ENCODE measurements around the gene MSH6. TPM values are rescaled to one million over a fixed set of nuclear protein-coding genes. Genes with fewer than 3 reads are reported as not detected.

MSH6 gene
- total and polyA plus RNA-seq, 2 experiments from 2014 or later, result 78.1 to 80.7 TPM

GRCh38 chr2:47767880-47768609, 14.9 kb upstream of the MSH6 start:
- Histone ChIP-seq H3K4me1 (ENCODE audit: low read depth) (no peaks in the 10 kb centered on the region), H3K4me3 (no peak overlapping the region), H3K27me3 (no peaks in the 10 kb centered on the region), H3K9me3 (ENCODE audit: low read depth) (no peaks in the 10 kb centered on the region), H3K36me3 (no peaks in the 10 kb centered on the region), H3K27ac (no peak overlapping the region)
- DNase-seq (ENCODE audit: low read depth in 1 of 2, low spot score in 1 of 2), result peak; percentile 68 to 76
- TF ChIP-seq, protein P1, sequence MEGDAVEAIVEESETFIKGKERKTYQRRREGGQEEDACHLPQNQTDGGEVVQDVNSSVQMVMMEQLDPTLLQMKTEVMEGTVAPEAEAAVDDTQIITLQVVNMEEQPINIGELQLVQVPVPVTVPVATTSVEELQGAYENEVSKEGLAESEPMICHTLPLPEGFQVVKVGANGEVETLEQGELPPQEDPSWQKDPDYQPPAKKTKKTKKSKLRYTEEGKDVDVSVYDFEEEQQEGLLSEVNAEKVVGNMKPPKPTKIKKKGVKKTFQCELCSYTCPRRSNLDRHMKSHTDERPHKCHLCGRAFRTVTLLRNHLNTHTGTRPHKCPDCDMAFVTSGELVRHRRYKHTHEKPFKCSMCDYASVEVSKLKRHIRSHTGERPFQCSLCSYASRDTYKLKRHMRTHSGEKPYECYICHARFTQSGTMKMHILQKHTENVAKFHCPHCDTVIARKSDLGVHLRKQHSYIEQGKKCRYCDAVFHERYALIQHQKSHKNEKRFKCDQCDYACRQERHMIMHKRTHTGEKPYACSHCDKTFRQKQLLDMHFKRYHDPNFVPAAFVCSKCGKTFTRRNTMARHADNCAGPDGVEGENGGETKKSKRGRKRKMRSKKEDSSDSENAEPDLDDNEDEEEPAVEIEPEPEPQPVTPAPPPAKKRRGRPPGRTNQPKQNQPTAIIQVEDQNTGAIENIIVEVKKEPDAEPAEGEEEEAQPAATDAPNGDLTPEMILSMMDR (IDR thresholded peaks at IDR 0.05; ENCODE audit: low read depth, low read length), result peak; percentile 98

GRCh38 chr2:47769318-47769717, 13.6 kb upstream of the MSH6 start:
- TF ChIP-seq, protein P1 (IDR thresholded peaks at IDR 0.05; ENCODE audit: low read depth, low read length), result no peak

GRCh38 chr2:47771211-47771610, 11.7 kb upstream of the MSH6 start:
- DNase-seq (ENCODE audit: low read depth in 1 of 2, low spot score in 1 of 2), result peak in 1 of 2 donors; percentile 69
- H3K27ac ChIP-seq, result no peak overlapping the region

More at GRCh38 chr2:47769318-47769717, 13.6 kb upstream of the MSH6 start:
- no peak overlapping the region for H3K4me3 ChIP-seq
- no peaks in the 10 kb centered on the region for H3K27me3 ChIP-seq
- no peaks in the 10 kb centered on the region for H3K4me1 ChIP-seq (ENCODE audit: low read depth)
- no peak for DNase-seq (ENCODE audit: low read depth in 1 of 2, low spot score in 1 of 2)
- H3K36me3 ChIP-seq, result no peaks in the 10 kb centered on the region
- H3K9me3 ChIP-seq (ENCODE audit: low read depth), result no peaks in the 10 kb centered on the region
- no peak overlapping the region for H3K27ac ChIP-seq

GRCh38 chr2:47772343-47772742, 10.6 kb upstream of the MSH6 start:
- TF ChIP-seq, protein P1 (IDR thresholded peaks at IDR 0.05; ENCODE audit: low read depth, low read length), result no peak
- no peak overlapping the region for H3K27ac ChIP-seq
- no peaks in the 10 kb centered on the region for H3K4me1 ChIP-seq (ENCODE audit: low read depth)
- H3K36me3 ChIP-seq, result no peaks in the 10 kb centered on the region
- no peak overlapping the region for H3K4me3 ChIP-seq
- DNase-seq (ENCODE audit: low read depth in 1 of 2, low spot score in 1 of 2), result no peak
- H3K9me3 ChIP-seq (ENCODE audit: low read depth), result no peaks in the 10 kb centered on the region
- no peaks in the 10 kb centered on the region for H3K27me3 ChIP-seq

More at GRCh38 chr2:47771211-47771610, 11.7 kb upstream of the MSH6 start:
- Histone ChIP-seq H3K9me3 (ENCODE audit: low read depth) (no peaks in the 10 kb centered on the region), H3K27me3 (no peaks in the 10 kb centered on the region), H3K4me3 (no peak overlapping the region), H3K36me3 (no peaks in the 10 kb centered on the region), H3K4me1 (ENCODE audit: low read depth) (no peaks in the 10 kb centered on the region)
- TF ChIP-seq, protein P1 (IDR thresholded peaks at IDR 0.05; ENCODE audit: low read depth, low read length), result no peak

DNA sequence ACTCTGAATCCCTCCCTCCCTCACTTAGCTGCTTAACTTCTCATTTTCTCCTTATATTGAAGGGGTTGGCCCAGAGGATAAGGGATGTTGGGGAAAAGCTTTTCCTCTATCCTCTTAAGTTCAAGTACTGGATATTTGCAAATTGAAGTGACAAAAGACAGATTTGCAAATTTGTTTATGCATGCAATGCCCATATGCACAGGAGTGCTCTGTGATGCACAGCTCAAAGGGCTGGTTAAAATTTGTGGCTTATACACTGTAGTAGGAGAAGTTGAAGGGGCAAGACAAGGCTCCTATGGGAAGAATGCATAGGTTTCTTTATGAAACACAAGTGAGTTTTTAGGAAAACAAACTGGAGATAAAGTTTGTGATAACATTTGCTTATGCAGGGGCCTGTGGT, 8.4 kb upstream of the MSH6 start:
- Histone ChIP-seq H3K4me1 (ENCODE audit: low read depth) (no peaks in the 10 kb centered on the region), H3K36me3 (no peaks in the 10 kb centered on the region), H3K9me3 (ENCODE audit: low read depth) (no peaks in the 10 kb centered on the region), H3K27me3 (no peaks in the 10 kb centered on the region), H3K4me3 (no peak overlapping the region), H3K27ac (no peak overlapping the region)
- TF ChIP-seq, protein P1 (IDR thresholded peaks at IDR 0.05; ENCODE audit: low read depth, low read length), result no peak
- no peak for DNase-seq (ENCODE audit: low read depth in 1 of 2, low spot score in 1 of 2)

Data from cardiac muscle cell (in vitro differentiated cells and primary cell).